Measurements from ENCODE around the gene CD200R1L.
"Not testable (repeated sequence)": the region's sequence is repeated elsewhere in the genome, so short reads cannot be mapped to it uniquely, and the experiment has no call there.

The CD200R1L gene, protein sequence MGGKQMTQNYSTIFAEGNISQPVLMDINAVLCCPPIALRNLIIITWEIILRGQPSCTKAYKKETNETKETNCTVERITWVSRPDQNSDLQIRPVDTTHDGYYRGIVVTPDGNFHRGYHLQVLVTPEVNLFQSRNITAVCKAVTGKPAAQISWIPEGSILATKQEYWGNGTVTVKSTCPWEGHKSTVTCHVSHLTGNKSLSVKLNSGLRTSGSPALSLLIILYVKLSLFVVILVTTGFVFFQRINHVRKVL

DNA sequence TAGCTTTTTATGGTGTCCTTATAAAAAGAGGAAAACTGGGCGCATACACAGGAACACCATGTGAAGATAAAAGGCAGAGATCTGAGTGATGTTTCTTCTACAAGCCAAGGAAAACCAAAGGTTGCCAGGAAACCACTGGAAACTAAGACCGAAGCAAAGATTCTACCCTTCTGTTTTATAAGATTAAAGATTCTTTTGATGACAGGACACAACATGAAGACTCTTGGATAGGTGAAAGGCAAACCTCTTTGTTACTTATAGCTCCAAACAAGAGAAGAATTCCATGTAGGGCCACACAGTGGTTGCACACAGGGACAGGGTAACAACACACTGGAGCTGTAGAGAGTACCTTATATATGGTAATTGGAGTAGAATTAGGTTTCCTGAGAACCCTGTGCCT lies at the start of gene CD200R1L:
CD200R1L (minus strand) TSS at position 101 of the 400 bp plus-strand sequence. CDS start 17,497 bp downstream, outside the sequence.
- DNase-seq = no peak

DNA sequence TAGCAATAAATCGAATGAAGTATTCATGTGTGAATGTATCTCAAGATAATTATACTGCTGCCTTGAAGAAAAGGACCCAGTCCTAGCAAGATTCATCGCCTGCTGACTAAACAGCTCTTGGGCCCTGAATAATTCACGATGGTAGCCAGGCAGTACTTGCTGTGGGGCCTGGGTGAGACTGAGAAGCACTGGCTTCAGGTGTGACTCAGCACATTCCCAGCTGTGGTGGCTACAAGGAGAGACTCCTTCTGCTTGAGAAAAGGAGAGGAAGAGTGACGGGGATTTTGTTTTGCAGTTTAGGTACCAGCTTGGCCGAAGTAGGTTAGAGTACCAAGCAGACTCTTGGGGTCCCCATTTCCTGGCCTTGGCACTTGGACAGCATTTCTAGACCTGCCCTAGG lies 47.6 kb upstream of the CD200R1L start:
- DNase-seq = no peak

DNA sequence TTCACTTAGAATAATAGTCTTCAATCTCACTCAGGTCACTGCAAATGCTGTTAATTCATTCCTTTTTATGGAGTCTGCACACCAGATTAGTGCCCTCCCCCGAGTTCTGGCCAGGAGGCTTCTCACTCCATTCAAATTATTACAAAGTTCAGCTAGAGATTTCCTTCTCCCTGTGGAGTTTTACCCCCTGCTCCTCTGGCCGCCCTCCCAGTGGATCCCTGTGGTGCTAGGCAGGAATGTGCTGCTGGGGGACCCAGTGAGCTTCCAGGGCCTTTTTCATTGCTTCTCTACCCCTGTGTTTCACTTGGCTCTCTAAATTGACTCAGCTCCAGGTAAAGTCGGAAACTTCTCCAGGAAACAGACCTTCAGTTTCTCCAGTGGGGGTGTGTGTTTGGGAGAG lies 42.7 kb upstream of the CD200R1L start:
- no peak for DNase-seq

DNA sequence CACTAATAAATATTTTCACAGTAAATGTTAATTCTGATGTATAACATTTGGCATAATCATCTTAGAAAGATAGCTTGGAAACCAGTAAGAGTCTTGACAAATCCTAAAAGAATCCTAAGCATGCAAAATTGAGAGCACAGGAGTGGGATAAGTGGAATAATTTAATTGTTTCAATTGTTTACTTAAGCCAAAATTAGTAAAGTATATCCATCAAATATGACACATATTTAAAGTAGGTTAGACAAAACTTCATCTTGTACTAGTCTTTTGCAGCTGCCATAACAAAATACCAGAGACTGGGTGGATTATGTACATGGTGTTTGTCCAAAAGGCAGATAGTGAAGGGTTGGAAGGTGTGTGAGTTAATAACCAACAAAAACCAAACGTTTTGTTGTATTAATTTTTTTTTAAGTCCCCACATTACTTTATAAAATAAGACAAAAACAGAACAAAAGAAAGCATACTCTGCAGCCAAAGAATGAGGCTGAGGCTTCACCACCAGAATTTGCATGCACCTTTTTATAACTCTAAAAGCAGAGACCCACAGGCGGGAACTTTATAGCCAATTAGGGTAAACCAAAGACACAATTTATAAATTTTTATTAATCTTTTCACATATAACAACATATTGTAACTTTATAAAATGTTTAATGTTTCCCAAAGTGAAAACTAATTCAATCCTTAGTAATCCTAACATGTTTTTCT lies 41.9 kb upstream of the CD200R1L start:
- no peak for DNase-seq

DNA sequence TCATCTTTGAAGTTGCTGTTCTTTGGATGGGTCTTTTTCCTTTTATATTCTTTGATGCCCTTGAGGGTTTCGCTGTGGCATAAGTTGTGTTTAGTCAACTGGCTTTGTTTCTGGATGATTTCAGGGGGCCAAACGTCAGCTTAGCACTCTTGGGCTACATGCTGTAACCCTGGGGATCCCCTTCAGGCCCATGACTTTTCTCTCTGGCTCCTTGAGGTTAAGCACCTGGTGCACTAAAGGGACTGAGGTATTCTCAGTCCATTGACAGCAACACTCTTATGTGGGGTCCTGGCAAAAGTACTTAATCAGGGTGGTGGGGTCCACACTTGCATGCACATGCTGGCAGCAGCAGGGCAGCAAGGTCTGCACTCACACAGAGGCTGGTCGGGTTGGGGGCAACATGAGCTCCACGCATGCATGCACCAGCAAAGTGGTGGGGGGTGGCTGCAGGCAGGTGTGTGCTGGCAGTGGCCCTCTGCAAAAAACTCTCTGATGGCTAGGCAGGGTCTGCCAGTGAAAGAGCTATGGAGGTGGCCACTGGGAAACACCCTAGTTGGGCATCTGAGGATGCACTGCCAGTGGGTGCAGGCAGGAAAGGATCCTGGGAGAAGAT lies 38.1 kb upstream of the CD200R1L start:
- DNase-seq = no peak

GRCh38 chr3:112881891-112882290 lies 35.2 kb upstream of the CD200R1L start:
- DNase-seq = no peak

- peak; percentile 31 for DNase-seq
Observed at GRCh38 chr3:112875561-112875960, 28.9 kb upstream of the CD200R1L start.

DNA sequence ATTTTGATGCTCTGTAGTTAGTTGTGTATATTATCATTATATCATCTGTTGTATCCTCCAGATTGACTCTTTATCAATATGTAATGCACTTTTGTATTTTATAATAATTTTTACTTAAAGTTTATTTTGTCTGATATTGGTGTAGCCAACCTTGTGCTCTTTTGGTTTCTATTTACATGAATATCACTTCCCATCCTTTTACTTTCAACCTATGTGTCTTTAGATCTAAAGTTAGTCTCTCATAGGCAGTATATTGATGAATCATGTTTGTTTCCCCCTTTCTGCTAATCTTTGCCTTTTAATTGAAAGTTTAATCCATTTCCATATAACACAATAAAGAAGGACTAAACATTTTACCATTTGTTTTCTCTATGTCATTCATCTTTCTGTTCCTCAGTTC lies 28.1 kb upstream of the CD200R1L start:
- DNase-seq = peak; percentile 45

DNA sequence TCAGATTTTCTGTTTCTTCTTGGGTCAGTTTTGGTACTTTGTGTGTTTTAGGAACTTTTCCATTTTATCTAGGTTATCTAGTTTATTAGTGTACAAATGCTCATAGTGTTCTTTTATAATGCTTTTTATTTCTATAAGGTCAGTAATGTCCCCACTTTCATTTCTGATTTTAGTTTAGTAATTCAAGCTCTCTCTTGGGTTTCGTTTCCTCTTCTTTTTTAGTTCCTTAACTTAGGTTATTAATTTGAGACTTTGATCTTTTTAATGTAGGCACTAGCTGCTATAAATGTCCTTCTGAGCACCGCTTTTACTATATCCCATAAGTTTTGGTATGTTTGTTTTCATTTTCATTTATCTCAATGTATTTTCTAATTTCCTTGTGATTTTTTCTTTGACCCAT lies 27.0 kb upstream of the CD200R1L start:
- DNase-seq = peak; percentile 78

DNA sequence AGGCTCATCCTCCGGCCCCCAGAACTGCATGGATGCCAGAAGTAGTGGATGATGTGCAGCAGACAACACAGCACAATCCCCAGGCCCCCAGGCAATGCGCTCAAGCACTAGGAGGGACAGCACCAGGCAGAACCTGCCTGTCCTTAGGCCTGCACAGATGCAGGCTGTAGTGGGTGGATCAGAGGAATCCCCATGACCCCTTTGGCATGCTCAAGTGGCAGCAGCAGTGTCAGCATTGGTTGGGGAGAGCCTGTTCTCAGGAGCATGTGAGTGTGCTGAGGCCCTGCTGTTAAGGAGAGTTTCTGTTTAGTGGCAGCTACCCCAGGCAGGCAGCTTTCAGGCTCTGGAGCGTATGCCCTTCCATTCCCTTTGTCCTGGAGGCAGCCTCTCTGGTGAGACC lies 25.1 kb upstream of the CD200R1L start:
- no peak for DNase-seq

DNA sequence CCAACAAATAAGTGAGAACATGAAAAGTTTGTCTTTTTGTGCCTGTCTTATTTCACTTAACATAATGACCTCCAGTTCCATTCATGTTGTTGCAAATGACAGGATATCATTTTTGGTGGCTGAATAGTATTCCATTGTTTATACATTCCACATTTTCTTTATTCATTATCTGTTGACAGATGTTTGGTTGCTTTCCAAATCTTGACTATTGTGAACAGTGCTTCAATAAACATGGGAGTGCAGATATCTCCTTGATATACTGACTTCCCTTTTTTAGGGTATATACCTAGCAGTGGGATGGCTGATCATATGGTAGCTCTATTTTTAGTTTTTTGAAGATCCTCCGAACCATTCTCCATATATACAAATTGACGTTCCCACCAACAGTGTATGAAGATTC lies 19.1 kb upstream of the CD200R1L start:
- DNase-seq = no peak

DNA sequence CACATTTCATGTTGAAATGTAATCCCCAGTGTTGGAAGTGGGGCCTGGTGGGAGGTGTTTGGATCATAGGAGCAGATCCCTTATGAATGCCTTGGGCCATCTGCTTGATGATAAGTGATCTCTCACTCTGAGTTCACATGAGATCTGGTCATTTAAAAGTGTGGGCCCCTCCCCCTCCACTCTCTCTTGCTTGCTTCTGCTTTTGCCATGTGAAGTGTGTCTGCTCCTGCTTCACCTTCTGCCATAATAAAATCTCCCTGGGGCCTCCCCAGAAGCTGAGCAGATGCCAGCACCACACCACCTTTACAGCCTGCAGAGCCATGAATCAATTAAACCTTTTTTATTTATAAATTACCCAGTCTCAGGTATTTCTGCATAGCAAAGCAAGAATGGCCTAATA lies 14.2 kb upstream of the CD200R1L start:
- DNase-seq = peak; percentile 8

DNA sequence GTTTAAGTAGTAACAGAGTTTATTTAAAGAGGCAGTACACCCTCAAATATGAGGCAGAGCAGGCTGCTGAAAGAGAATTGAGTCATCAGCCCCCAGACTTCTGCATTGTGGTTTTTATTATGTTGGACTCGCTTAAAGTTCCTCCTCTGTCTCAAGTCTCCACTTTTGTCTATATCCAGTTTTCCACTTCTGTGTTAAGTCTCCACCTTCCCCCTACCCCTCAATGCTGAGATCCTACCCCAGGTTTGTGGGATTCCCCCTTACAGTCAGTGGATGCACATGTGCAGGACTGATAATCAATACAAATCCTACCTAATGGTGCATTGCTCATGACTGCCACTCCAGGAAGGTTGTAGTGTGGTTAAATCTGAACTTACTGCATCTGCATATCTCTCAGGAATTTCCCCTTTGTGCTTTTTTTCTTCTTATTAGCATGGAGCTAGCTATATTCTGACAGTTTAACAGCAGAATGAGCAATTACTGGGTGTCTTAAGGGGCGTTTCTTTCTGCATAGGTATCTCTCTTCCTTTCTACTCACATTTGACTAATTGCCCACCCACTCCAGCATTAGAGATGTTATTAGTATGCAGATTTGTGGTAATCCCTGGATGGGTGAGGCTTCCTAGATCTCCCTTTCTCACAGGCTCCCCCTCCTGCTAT lies 11.9 kb upstream of the CD200R1L start:
- peak; percentile 76 for DNase-seq

GRCh38 chr3:112857526-112857925 lies 10.9 kb upstream of the CD200R1L start:
- no peak for DNase-seq

GRCh38 chr3:112856537-112856936 lies 9.9 kb upstream of the CD200R1L start:
- DNase-seq = no peak

GRCh38 chr3:112855883-112856282 lies 9.2 kb upstream of the CD200R1L start:
- DNase-seq = no peak

DNA sequence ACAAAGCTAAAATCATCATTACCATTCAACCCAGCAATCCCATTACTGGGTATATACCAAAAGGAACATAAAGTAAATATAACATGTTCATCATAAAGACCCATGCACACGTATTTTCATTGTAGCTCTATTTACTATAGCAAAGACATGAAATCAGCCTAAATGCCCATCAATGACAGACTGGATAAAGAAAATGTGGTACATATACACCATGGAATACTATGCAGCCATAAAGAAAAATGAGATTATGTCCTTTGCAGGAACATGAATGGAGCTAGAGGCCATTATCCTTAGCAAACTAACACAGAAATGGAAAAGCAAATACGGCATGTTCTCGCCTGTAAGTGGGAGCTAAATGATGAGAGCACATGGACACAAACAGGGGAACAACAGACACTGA lies 8.4 kb upstream of the CD200R1L start:
- DNase-seq = not testable (repeated sequence)

GRCh38 chr3:112848196-112848595 lies 1.5 kb upstream of the CD200R1L start:
- DNase-seq = no peak

DNA sequence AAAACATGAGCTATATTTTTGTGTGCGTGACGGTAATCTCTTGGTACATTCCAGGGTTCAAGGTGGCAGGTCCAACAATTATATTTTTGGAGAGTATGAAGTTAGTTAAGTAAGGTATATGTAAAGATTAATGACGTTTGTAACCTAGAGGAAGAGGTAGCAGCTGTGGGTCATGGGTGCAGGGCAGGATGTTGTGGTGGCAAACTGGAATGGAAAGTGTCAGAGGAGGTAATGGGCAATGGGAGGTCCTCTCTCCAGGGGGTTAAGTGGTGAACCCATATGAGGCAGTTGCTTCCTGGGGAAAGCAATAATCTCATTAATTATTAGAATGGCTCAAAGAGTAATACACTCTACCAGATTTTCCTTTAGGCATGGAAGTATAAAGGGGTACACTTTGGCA lies 1.0 kb upstream of the CD200R1L start:
- DNase-seq = no peak

DNA sequence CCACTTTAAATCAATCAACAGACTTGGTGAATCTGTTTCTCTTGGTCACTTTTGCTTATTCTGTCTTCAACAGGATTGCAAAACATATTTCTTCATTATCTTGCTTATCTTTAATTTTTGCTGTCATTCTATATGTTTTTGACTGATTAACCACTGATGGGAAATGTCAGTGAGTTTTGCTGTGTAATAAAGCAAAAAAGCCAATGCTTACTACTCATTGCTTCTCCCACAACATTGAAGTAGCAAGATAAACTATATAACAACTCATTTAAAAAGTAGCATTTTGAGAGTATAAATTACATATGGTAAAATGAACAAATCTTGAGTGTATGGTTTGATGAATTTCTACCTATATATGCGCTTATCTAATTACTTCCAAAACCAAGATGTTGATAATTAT lies 892 bp downstream of the CD200R1L start:
- no peak for DNase-seq

DNA sequence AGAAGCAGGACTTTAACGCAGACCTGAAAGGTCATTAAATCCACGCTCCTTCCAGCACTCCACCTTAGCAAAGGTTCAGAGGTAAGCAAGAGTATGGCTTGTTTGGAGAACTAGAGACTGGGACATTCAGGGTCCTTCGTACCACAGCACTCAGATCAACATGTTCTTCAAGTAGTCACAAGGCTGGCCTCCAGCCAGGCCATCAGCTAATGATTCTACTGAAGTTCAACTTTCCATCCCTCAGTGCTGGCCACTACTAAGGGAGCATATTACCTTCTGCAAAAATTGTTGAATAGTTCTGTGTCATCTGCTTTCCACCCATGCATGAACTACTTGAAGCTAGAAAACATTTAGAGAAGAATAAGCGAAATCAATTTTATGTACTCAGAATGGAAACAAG lies 17.6 kb downstream of the CD200R1L start:
- DNase-seq = no peak

DNA sequence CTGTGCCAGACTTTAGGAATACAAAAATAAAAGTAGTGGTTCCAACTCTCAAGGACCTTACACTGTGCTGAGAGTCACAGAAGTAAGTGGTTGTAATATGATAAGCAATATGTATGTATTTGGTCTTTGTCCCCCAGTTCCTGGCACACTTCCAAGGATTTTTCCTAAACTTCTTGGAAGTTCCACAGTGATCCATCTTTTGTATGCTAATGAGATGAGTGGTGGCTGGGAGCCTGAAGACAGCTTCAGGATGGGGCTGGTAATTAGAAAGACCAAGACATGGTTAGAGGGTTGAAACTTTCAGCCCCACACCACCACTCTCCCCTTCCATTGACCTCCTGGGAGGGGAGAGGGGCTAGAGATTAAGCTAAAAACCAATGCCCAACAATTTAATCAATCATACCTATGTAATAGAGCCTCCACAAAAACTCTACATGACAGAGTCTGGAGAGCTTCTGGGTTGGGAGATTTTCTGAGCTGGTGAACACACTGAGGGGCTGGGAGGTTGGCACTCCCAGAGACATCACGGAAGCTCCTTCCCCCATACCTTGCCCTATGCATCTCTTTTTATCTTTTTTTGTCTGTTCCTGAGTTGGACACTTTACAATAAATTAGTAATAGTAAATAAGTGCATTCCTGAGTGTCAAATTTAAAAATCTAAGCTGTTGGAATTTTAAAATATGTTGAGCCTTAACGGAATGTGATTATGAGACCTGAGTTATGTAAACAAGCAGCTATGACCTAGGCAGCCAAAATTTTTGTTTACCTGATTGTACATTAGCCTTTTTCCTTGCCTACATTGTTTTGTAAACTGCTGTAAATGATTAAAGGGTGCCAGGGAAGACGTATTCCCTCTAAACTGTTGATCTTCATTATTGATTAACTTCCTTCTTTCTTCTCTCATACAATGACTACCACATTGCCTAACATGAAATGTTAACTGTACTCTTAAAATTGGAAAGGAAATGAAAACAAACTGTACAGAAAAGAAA lies 24.3 kb downstream of the CD200R1L start:
- DNase-seq = peak; percentile 21

Data from suppressor macrophage treated with lipopolysaccharide for 4 hours (primary cell).